ENCODE data around the gene TLE2. TPM values are rescaled to one million over a fixed set of nuclear protein-coding genes. Genes with fewer than 3 reads are reported as not detected.

The TLE2 gene
- polyA plus RNA-seq, 1 donor (not counting 4 experiments of a cell fraction or from before 2014, with no cell fraction given): 0.88 TPM

GRCh38 chr19:3007975-3008374 lies 21.1 kb downstream of the TLE2 start:
- dilution Hi-C loops (cut with MboI; ENCODE audit: extremely low pct_ligation_motif_present, low sequenced_read_pairs): no loop called here
- DNase-seq (ENCODE audit: low read depth, low spot score): no peak
- H3K79me2 ChIP-seq (ENCODE audit: control insufficient read depth, insufficient read depth, low read length): no peaks in the 10 kb centered on the region
- no peaks in the 10 kb centered on the region for H4K20me1 ChIP-seq (ENCODE audit: control insufficient read depth, extremely low read depth, insufficient read depth, low read length)
- no peak overlapping the region for H3K4me3 ChIP-seq (ENCODE audit: control insufficient read depth in 2 of 3, extremely low read depth in 1 of 3, insufficient read depth in 2 of 3, low read depth in 1 of 3, low read length in 3 of 3)
- no peak overlapping the region for H2AFZ ChIP-seq (ENCODE audit: control insufficient read depth, low read length)
- TF ChIP-seq, protein P1, sequence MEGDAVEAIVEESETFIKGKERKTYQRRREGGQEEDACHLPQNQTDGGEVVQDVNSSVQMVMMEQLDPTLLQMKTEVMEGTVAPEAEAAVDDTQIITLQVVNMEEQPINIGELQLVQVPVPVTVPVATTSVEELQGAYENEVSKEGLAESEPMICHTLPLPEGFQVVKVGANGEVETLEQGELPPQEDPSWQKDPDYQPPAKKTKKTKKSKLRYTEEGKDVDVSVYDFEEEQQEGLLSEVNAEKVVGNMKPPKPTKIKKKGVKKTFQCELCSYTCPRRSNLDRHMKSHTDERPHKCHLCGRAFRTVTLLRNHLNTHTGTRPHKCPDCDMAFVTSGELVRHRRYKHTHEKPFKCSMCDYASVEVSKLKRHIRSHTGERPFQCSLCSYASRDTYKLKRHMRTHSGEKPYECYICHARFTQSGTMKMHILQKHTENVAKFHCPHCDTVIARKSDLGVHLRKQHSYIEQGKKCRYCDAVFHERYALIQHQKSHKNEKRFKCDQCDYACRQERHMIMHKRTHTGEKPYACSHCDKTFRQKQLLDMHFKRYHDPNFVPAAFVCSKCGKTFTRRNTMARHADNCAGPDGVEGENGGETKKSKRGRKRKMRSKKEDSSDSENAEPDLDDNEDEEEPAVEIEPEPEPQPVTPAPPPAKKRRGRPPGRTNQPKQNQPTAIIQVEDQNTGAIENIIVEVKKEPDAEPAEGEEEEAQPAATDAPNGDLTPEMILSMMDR (optimal IDR thresholded peaks at IDR 0.05 in 1 of 3, IDR thresholded peaks at IDR 0.05 in 1 of 3, conservative IDR thresholded peaks at IDR 0.05 in 1 of 3; ENCODE audit: extremely low read depth in 1 of 3, insufficient read depth in 2 of 3, low read length in 3 of 3): no peak
- no peak for TF ChIP-seq EZH2 (IDR thresholded peaks at IDR 0.05; ENCODE audit: low read length)
- no peaks in the 10 kb centered on the region for H3K27me3 ChIP-seq (ENCODE audit: control insufficient read depth, extremely low read depth, insufficient read depth, low read length)
- H3K4me1 ChIP-seq (ENCODE audit: control insufficient read depth, extremely low read depth, insufficient read depth, low read length): no peaks in the 10 kb centered on the region
- no peaks in the 10 kb centered on the region for H3K9me1 ChIP-seq (ENCODE audit: control insufficient read depth, extremely low read depth, insufficient read depth, low read length)
- H3K9ac ChIP-seq (ENCODE audit: control insufficient read depth, extremely low read depth, insufficient read depth, low read length): no peak overlapping the region
- no peak for FAIRE-seq
- no peaks in the 10 kb centered on the region for H3K9me3 ChIP-seq (ENCODE audit: control insufficient read depth, low read depth, low read length)
- no peaks in the 10 kb centered on the region for H3K36me3 ChIP-seq (ENCODE audit: control insufficient read depth in 2 of 2, extremely low read depth in 1 of 2, insufficient read depth in 2 of 2, low read length in 2 of 2)
- H3K4me2 ChIP-seq (ENCODE audit: control insufficient read depth, extremely low read depth, insufficient read depth, low read depth, low read length): no peak overlapping the region
- no peak overlapping the region for H3K27ac ChIP-seq (ENCODE audit: control insufficient read depth, insufficient read depth, low read length)

DNA sequence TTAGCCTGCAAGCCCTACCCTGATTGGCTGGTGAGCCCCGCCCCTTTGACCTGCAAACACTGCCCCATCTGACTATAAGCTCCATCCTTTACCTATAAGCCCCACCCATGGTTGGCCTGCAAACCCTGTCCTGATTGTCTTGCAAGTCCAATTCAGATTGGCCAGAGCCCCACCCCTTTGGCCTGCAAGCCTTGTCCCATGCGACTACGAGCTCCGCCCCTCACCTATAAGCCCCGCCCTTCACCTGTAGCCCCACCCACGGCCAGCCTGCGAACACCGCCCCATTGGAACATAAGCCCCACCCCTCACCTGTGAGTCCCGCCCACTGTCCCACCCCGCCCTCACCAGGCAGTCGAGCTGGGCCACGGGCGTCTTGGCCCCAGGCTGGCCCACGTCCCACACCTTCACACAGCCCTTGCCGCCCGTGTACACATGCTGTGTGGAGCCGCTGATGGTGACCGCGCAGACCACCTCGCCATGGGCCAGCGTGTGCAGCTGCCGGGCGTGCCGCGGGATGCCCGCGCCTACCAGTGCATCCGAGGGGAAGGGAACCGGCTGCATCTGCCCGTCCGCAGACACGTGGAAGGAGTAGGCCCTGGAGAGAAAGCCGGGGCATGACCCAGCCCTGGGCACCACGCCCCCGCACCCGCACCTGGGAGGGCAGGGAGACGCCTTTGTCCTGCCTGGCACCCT lies 22.9 kb downstream of the TLE2 start:
- Histone ChIP-seq H3K4me3 (ENCODE audit: control insufficient read depth in 2 of 3, extremely low read depth in 1 of 3, insufficient read depth in 2 of 3, low read depth in 1 of 3, low read length in 3 of 3) (no peak overlapping the region), H2AFZ (ENCODE audit: control insufficient read depth, low read length) (no peak overlapping the region), H3K9me1 (ENCODE audit: control insufficient read depth, extremely low read depth, insufficient read depth, low read length) (no peaks in the 10 kb centered on the region), H3K4me2 (ENCODE audit: control insufficient read depth, extremely low read depth, insufficient read depth, low read depth, low read length) (no peak overlapping the region), H3K79me2 (ENCODE audit: control insufficient read depth, insufficient read depth, low read length) (no peaks in the 10 kb centered on the region), H3K36me3 (ENCODE audit: control insufficient read depth in 2 of 2, extremely low read depth in 1 of 2, insufficient read depth in 2 of 2, low read length in 2 of 2) (no peaks in the 10 kb centered on the region), H4K20me1 (ENCODE audit: control insufficient read depth, extremely low read depth, insufficient read depth, low read length) (no peaks in the 10 kb centered on the region), H3K9ac (ENCODE audit: control insufficient read depth, extremely low read depth, insufficient read depth, low read length) (no peak overlapping the region), H3K27me3 (ENCODE audit: control insufficient read depth, extremely low read depth, insufficient read depth, low read length) (no peaks in the 10 kb centered on the region), H3K4me1 (ENCODE audit: control insufficient read depth, extremely low read depth, insufficient read depth, low read length) (no peaks in the 10 kb centered on the region), H3K9me3 (ENCODE audit: control insufficient read depth, low read depth, low read length) (no peaks in the 10 kb centered on the region), H3K27ac (ENCODE audit: control insufficient read depth, insufficient read depth, low read length) (no peak overlapping the region)
- dilution Hi-C loops (cut with MboI; ENCODE audit: extremely low pct_ligation_motif_present, low sequenced_read_pairs): no loop called here
- DNase-seq (ENCODE audit: low read depth, low spot score) (no peak), FAIRE-seq (no peak)
- TF ChIP-seq EZH2 (IDR thresholded peaks at IDR 0.05; ENCODE audit: low read length): no peak
- TF ChIP-seq, protein P1 (optimal IDR thresholded peaks at IDR 0.05 in 1 of 3, IDR thresholded peaks at IDR 0.05 in 1 of 3, conservative IDR thresholded peaks at IDR 0.05 in 1 of 3; ENCODE audit: extremely low read depth in 1 of 3, insufficient read depth in 2 of 3, low read length in 3 of 3): no peak

All from keratinocyte (primary cell).